ENCODE results near the gene UBE2F. TPM values are rescaled to one million over a fixed set of nuclear protein-coding genes. Genes with fewer than 3 reads are reported as not detected.

UBE2F gene
- total and polyA plus RNA-seq, 9 of the 15 experiments (the other 6 are each of a cell fraction or from before 2014, with no cell fraction given) = 18.1 to 88.1 (median 53.0) TPM

DNA sequence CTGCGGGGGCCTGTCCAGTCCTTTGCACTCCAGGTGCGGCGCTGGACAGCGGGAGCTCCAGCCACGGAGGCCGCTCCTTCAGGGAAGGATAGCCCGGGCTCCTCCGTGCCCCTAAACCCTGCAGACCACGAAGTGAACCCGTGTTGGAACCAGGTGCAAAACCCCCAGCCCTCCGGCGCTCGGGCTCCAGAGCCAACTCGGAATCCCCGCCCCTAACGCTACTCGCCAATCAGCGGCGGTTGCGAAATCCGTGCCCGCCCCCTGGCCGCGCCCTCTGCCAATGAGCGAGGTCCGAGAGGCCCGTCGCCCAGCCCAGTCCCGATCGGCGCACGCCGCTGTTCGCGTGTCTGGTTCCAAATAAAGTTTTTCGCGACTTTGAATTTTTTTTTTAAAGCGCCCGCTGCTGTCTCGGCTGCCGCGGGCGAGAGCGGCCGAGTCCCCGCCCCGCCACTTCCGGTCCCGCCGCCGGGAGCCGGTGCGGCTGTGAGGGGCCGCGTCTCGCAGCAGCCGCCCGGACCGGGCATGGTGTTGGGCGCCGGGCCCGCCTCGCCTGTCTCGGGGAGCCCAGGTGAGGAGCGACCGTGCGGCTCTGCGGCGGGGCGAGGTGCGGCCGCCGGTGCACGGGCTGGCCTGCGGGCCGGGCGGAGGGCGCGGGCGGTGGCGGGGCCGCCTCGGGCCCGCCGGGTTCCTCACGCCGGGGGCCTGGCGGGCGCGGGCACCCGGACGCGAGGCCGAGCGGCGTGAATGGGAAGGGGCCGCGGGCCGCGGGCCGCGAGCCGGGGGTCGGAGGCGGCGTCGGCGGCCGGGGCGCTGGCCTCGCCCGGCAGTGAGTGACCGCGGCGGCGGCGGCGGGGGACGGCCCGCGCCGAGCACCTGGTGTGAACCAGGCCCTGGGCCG lies at the start of gene UBE2F (continued):
- TF ChIP-seq, protein P1, sequence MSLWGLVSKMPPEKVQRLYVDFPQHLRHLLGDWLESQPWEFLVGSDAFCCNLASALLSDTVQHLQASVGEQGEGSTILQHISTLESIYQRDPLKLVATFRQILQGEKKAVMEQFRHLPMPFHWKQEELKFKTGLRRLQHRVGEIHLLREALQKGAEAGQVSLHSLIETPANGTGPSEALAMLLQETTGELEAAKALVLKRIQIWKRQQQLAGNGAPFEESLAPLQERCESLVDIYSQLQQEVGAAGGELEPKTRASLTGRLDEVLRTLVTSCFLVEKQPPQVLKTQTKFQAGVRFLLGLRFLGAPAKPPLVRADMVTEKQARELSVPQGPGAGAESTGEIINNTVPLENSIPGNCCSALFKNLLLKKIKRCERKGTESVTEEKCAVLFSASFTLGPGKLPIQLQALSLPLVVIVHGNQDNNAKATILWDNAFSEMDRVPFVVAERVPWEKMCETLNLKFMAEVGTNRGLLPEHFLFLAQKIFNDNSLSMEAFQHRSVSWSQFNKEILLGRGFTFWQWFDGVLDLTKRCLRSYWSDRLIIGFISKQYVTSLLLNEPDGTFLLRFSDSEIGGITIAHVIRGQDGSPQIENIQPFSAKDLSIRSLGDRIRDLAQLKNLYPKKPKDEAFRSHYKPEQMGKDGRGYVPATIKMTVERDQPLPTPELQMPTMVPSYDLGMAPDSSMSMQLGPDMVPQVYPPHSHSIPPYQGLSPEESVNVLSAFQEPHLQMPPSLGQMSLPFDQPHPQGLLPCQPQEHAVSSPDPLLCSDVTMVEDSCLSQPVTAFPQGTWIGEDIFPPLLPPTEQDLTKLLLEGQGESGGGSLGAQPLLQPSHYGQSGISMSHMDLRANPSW (CRISPR knock-in tag; IDR thresholded peaks at IDR 0.05) = no peak
- TF ChIP-seq SRF (CRISPR knock-in tag; IDR thresholded peaks at IDR 0.05) (0 out of 4 replicates have a peak, but pooled peaks of 1 of the 2 experiments have one; percentile 15), EP300 (IDR thresholded peaks at IDR 0.05; ENCODE audit: low read length) (peak; percentile 26; the same call in 1 of the 2 replicates), MECOM (CRISPR knock-in tag; IDR thresholded peaks at IDR 0.05) (no peak), RBM22 (IDR thresholded peaks at IDR 0.05; ENCODE audit: low read depth, low read length, poor library complexity, severe bottlenecking) (no peak), BRF1 (IDR thresholded peaks at IDR 0.05; ENCODE audit: borderline replicate concordance, extremely low read depth, insufficient read length) (no peak), DNMT1 (IDR thresholded peaks at IDR 0.05) (no peak), HMG20A (CRISPR knock-in tag; conservative IDR thresholded peaks at IDR 0.05) (no peak)
- TF ChIP-seq, protein P2, sequence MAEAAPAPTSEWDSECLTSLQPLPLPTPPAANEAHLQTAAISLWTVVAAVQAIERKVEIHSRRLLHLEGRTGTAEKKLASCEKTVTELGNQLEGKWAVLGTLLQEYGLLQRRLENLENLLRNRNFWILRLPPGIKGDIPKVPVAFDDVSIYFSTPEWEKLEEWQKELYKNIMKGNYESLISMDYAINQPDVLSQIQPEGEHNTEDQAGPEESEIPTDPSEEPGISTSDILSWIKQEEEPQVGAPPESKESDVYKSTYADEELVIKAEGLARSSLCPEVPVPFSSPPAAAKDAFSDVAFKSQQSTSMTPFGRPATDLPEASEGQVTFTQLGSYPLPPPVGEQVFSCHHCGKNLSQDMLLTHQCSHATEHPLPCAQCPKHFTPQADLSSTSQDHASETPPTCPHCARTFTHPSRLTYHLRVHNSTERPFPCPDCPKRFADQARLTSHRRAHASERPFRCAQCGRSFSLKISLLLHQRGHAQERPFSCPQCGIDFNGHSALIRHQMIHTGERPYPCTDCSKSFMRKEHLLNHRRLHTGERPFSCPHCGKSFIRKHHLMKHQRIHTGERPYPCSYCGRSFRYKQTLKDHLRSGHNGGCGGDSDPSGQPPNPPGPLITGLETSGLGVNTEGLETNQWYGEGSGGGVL (CRISPR knock-in tag; IDR thresholded peaks at IDR 0.05) = no peak
- TF ChIP-seq, protein P3, sequence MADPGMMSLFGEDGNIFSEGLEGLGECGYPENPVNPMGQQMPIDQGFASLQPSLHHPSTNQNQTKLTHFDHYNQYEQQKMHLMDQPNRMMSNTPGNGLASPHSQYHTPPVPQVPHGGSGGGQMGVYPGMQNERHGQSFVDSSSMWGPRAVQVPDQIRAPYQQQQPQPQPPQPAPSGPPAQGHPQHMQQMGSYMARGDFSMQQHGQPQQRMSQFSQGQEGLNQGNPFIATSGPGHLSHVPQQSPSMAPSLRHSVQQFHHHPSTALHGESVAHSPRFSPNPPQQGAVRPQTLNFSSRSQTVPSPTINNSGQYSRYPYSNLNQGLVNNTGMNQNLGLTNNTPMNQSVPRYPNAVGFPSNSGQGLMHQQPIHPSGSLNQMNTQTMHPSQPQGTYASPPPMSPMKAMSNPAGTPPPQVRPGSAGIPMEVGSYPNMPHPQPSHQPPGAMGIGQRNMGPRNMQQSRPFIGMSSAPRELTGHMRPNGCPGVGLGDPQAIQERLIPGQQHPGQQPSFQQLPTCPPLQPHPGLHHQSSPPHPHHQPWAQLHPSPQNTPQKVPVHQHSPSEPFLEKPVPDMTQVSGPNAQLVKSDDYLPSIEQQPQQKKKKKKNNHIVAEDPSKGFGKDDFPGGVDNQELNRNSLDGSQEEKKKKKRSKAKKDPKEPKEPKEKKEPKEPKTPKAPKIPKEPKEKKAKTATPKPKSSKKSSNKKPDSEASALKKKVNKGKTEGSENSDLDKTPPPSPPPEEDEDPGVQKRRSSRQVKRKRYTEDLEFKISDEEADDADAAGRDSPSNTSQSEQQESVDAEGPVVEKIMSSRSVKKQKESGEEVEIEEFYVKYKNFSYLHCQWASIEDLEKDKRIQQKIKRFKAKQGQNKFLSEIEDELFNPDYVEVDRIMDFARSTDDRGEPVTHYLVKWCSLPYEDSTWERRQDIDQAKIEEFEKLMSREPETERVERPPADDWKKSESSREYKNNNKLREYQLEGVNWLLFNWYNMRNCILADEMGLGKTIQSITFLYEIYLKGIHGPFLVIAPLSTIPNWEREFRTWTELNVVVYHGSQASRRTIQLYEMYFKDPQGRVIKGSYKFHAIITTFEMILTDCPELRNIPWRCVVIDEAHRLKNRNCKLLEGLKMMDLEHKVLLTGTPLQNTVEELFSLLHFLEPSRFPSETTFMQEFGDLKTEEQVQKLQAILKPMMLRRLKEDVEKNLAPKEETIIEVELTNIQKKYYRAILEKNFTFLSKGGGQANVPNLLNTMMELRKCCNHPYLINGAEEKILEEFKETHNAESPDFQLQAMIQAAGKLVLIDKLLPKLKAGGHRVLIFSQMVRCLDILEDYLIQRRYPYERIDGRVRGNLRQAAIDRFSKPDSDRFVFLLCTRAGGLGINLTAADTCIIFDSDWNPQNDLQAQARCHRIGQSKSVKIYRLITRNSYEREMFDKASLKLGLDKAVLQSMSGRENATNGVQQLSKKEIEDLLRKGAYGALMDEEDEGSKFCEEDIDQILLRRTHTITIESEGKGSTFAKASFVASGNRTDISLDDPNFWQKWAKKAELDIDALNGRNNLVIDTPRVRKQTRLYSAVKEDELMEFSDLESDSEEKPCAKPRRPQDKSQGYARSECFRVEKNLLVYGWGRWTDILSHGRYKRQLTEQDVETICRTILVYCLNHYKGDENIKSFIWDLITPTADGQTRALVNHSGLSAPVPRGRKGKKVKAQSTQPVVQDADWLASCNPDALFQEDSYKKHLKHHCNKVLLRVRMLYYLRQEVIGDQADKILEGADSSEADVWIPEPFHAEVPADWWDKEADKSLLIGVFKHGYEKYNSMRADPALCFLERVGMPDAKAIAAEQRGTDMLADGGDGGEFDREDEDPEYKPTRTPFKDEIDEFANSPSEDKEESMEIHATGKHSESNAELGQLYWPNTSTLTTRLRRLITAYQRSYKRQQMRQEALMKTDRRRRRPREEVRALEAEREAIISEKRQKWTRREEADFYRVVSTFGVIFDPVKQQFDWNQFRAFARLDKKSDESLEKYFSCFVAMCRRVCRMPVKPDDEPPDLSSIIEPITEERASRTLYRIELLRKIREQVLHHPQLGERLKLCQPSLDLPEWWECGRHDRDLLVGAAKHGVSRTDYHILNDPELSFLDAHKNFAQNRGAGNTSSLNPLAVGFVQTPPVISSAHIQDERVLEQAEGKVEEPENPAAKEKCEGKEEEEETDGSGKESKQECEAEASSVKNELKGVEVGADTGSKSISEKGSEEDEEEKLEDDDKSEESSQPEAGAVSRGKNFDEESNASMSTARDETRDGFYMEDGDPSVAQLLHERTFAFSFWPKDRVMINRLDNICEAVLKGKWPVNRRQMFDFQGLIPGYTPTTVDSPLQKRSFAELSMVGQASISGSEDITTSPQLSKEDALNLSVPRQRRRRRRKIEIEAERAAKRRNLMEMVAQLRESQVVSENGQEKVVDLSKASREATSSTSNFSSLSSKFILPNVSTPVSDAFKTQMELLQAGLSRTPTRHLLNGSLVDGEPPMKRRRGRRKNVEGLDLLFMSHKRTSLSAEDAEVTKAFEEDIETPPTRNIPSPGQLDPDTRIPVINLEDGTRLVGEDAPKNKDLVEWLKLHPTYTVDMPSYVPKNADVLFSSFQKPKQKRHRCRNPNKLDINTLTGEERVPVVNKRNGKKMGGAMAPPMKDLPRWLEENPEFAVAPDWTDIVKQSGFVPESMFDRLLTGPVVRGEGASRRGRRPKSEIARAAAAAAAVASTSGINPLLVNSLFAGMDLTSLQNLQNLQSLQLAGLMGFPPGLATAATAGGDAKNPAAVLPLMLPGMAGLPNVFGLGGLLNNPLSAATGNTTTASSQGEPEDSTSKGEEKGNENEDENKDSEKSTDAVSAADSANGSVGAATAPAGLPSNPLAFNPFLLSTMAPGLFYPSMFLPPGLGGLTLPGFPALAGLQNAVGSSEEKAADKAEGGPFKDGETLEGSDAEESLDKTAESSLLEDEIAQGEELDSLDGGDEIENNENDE (IDR thresholded peaks at IDR 0.05; ENCODE audit: low read depth, low read length) = no peak

All from K562 (cell line).